SW480 (cell line): Measurements from ENCODE around the gene C9orf50.
"Not testable (repeated sequence)": the region's sequence is repeated elsewhere in the genome, so short reads cannot be mapped to it uniquely, and the experiment has no call there.

Experiments
- DNase-seq: peaks from one replicate; pipeline ENCODE4 v3.0.0-alpha.2; 2016; ENCODE audit warnings: low spot score

Gene C9orf50

GRCh38 chr9:129610473-129611306 is 10.2 kb downstream of the C9orf50 start:
- DNase-seq: peak; percentile 81

DNA sequence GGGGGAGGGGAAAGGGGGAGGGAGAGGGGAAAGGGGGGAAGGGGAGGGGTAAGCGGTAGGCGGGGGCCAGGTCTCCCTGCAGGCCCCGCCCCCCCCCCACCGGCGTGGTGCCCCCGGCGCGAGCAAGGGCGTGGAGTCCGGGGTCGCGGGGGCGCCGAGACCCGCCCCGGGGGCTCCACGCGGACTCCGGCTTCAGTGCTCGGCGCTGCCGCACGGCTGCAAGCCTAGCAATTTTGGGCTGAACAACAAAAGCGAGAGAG is 10.8 kb downstream of the C9orf50 start:
- DNase-seq: no peak

- DNase-seq: peak; percentile 98
Observed at GRCh38 chr9:129609486-129610212, 11.3 kb downstream of the C9orf50 start.

DNA sequence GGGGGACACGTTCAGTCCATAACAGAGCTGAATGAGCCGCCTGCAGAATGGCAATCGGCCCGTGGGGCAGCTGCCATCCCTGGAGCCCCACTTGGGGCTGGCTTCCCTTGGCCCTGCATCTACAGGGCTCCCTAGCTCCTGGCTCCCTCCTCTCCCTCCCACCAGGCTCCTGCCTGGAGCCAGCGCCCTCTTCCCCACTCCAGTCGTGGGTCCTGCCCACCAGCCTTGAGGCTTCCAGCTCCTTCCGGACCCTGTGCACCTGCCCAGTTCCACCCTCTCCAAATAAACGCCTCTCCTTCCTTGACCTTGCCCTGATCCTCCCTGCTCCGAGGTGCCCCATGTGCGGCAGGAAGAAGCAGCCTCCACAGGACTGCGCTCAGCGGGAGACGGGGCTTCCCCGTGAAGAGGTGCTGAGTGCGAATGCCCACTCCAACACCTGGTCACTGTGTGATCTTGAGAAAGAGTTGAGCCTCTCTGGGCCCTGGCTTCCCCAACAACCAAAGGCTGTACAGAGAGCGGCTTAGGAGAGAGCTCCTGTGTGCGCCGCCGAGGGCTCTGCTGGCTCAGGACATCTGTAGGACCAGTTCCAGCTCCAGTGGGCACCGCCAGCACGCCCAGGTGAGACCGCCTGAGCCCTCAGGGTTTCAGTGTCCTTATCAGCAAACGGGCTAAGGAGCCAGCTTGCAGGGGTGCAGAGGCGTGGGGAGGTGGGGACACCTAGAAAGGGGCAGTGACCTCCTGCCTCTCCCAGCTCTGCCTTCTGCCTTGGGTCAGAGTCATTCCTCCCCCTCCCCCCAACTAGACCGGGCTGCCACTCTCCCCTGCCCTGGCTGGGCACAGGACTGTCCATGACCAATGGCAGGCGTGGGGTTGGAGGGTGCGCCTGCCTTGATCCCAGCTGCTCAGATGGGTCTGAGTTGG is 12.1 kb downstream of the C9orf50 start:
- peak; percentile 82 for DNase-seq

DNA sequence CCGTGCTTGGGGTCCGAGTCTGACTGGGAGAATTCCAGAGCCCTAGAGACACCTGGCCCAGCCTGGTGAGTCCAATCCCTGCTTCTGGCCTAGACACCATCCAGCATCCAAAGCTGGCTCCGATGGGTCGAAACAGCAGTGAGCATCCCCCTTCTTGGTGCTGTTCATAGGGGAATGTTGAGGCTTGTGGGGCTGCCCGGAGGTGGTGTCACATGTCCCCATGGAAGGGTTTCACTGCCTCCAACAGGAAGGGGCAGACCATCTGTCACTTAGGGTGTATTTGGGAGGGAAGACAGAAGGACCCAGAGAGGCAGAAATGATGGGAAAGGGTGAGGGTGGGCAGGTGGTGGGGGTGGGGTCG is 13.9 kb downstream of the C9orf50 start:
- no peak for DNase-seq

DNA sequence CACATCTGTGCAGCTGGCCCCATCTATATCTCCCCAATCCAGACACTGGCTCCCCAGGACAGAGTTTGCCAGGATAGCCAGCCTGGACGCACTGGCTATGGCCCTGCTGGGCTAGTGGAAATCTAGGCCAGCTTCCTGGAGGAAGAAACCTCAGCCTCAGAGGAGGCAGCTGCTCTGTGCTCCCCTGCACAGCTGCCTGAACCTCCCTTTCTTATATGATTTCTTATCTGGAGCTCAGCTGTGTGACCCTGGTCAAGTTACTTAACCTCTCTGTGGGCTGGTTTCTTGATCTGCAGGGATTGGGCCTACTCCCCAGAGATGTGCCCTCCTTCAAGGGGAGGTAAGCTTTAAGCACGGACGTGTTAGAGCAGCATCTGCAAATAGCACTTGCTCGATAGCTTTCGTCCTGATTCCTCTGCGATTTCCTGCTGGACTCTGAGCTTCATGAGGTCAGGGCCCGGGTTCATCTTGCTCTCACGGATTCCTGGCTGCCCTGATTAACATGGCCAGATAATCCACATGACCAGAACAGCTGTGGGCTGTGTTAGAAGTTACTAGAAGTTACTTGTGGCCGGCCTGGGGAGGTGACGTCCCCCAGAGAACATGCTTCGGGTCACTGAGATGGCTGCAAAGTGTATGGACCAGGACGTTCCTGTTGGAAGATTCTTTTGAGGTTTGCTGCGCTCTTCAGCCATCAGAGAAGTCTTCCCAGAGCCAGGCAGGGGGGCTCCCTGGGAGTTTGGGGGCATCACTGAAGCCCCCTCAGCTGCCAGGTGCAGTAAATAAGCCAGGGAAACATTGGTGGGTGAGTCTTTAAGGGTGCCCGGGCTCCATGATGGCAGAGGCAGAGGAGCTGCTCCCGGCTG is 14.5 kb downstream of the C9orf50 start:
- DNase-seq: no peak

GRCh38 chr9:129604766-129605163 is 16.1 kb downstream of the C9orf50 start:
- peak; percentile 62 for DNase-seq

DNA sequence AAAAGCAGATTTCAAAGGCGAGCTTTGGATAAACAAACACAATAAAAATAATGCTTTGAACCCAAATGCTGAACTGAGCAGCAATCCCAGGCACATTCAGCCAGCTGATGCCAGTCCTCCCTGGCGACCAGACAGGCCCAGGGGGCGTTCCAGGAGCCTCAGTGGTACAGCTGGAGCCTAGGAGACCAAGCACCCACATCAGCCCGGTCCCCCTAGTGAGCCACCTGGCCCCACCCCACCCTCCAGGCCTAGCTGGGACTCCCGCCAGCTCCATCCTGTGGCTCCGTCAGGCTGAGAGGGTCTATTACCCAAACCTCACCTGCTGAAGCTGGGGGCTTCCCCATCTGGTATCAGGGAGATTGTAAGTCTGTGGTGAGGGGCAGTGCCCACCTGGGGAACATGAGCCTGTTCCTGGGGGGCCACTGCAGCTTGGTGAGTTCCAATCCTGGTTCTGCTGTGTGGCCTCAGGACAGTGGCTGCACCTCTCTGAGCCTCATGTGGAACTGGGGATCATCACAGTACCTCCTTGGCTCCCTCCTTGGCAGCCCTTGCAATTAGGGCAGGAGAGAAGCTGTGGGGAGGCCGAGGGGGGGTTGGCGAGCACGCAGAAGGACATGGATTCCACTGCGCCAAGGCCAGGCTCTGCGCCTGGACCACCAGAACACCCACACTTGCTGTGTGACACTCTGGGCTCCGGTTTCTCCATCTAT is 16.7 kb downstream of the C9orf50 start:
- DNase-seq: no peak

GRCh38 chr9:129602598-129603415 is 18.1 kb downstream of the C9orf50 start:
- DNase-seq: peak; percentile 38

- no peak for DNase-seq
Observed at GRCh38 chr9:129601082-129601674, 19.7 kb downstream of the C9orf50 start.

DNA sequence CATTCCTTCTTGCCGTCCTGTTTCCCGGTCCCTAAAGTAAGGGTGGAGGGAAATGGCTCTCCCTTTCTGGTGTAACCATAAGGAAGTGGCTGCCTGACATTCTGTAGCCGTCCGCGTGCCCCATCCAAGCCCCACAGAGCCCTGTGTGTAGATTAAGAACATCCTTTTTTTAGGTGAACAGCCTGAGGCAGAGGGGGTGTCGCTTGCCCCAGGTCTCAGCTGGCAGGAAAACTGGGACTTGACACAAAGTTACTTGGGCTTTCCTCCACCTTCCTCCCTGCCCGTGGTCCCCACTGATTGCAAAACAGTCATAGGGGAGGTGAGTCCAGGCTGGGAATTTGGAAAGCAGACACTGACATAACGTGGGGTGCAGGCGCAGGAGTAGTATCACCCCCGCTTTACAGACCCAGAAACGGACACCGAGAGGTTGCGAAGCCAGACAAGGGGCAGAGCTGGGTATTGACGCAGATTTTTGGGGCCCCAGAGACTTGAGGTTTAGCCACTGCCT is 22.8 kb downstream of the C9orf50 start:
- no peak for DNase-seq

GRCh38 chr9:129597355-129598088 is 23.4 kb downstream of the C9orf50 start:
- DNase-seq: peak; percentile 96

DNA sequence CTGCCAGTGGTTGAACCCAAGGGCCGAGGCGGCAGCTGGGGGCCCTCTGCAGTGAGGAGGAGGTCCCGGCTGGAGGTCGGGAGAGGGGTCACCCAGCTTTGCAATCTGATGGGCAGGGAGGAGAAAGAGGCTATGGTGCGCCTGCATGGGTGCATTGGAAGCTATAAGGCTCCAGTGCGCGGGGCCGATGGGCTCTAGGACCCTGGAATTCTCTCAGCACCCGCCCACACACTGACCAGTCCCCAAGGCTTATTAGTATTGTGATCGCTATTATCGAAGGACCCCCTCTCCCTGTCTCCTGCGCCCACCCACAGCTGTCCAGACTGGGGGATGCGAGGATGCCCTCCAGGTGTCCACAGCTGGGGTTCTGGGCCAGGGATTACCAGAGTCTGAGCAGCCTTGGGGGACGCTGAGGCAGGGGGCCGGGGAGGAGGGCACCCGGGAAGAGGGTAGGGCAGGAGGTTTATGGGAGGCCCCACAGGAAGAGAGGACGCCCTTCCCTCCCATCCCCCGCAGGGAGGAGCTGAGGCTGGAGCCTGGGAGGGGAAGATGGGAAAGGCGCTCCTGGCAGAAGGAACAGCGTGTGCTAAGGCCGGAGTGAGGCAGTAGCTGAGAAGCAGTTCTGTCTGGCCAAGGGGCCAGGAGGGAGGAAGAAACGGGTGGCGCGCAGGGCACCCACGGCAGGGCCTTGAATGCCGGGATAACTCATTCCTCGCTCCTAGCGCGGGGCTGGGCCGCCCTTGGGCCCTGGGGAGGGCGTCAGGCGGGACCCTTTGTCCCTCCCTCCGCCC is 24.2 kb downstream of the C9orf50 start:
- DNase-seq: peak; percentile 98

GRCh38 chr9:129595903-129596540 is 24.9 kb downstream of the C9orf50 start:
- no peak for DNase-seq

DNA sequence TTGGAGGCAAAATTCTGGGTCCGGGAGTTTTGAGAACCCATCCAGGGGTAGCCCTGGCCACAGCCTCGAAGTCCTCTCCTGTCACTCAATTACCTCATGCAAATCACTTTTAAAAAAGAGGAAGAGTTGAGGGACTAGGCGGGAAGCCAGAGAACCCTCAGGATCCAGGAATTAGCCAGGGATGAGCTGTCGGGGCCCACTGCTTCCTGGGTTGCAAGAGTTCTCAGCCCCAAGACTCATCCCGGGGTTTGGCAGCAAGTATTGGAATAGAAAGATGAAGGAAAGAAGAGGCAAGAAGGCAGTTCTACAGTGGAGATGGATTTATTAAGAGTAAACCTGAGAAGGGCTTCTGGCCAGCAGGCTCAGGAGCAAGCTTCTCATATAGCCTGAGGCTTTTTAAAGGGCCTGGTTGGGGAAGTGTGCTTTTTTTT is 25.6 kb downstream of the C9orf50 start:
- DNase-seq: no peak

- DNase-seq: no peak
Observed at GRCh38 chr9:129594632-129595031, 26.3 kb downstream of the C9orf50 start.

GRCh38 chr9:129592790-129593189 is 28.1 kb downstream of the C9orf50 start:
- not testable (repeated sequence) for DNase-seq
